NAMALWA (cell line): ENCODE data around the gene BIK.
"Not testable (repeated sequence)": the region's sequence is repeated elsewhere in the genome, so short reads cannot be mapped to it uniquely, and the experiment has no call there.

Experiments
- DNase-seq: peaks from one replicate; pipeline ENCODE4 v3.0.0-alpha.2; 2015; ENCODE audit warnings: low spot score

BIK gene

DNA sequence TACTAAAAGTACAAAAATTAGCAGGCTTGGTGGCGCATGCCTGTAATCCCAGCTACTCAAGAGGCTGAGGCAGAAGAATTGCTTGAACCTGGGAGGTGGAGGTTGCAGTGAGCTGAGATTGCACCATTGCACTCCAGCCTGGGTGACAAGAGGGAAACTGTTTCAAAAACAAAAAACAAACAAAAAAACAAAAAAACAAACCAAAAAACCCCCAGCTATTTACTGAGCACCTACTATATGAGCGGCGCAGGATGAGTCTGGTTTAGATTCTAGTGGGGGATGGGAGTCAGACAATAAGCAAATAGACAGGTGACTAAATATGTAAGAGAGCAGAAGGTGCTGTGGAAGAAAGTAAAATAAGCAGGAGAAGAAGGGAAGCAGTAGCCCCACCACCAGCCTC, 5.6 kb upstream of the BIK start:
- not testable (repeated sequence) for DNase-seq

DNA sequence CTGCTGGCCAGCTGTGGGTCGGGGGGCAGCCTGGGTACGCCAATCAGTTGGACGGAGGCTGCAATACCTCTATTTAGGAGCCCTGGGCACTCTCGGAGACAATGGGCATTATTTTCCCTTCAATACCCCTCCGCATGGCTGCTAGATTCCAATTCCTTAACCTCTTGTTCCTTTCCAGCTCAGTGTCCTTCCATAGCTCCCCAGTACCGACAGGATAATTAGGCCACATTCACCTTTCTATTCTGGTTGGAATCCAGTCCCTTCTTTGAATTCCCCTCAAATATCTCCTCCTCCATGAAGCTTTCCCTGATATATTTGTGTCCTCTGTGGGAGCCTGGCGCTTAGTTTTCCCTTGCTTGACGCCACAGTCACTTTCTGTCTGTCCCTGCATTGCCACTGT, 4.2 kb upstream of the BIK start:
- DNase-seq = no peak

DNA sequence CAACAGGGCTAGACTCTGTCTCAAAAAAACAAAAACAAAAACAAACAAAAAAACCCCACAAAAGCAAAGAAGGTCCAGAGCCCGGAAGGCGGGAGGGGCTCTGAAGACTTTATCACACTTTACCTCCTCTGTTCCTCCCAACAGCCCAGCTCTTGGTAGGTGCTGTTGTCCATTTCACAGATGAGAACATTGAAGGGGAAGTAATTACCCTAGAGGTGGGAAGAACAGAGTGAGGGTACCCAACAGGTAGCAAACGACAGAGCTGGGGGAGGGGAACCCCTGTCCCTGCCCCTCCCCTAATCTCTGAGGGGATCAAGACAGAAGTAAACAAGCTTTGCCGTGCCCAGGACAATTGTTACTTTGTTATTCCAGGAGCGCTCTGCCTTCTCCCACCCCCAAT, 1.0 kb upstream of the BIK start:
- no peak for DNase-seq

DNA sequence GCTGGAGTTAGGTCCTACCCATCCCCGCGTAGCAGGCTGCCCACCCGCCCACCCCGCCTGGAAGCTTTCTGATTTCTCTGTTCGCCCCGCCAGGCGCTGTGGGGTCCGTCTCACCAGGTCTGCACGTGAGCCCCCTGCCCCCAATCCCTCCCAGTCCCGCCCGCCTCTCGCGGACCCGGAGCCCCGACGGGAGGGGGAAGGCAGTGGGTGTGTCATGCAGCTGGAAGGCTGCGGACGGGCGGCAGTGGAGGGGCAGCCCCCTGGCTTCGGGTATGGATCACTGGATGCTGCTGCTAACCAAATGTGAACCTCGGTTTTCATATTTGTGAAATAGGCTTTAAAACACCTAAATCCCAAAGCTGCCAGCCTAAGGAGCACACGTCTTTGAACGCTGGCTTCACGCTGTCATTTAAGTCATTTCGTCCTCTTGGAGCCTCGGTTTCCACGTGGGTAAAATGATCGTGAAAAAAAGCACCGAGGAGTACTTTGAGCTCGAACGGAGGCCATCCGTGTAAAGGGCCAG, 568 bp upstream of the BIK start:
- DNase-seq = no peak

DNA sequence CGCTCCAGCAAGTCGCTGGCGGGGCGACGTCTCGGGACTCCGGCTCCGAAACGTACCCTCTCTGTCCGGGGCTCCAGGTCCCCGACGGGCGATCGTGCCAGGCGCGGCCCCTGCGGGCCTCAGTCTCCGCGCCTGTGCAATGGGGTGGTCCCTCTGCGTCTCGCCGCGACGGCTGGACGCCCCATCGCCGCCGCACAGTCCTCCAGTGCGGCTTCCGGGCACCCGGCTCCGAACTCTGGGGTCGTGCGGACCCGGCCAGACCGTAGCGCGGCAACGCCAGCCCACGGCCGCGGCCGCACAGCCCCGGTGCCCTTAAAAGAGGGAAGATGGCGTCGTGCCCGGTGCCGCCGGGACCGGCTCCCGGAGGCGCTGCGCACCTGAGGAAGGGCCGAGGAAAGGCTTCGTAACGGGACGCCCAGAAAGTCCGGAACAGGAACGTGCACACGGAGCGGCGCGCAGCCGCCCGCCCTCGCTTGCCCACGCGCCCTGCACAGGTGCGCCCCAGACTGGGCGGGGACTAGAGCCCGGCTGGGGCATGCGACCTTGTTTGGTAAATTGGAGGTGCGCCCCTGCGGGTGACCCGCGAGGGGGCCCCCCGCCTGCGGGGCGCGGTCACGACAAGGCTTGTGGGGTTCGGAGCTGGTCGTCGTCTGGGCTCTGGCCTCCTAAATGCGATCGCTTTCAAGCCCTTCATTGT, 525 bp downstream of the BIK start:
- peak; percentile 80 for DNase-seq

DNA sequence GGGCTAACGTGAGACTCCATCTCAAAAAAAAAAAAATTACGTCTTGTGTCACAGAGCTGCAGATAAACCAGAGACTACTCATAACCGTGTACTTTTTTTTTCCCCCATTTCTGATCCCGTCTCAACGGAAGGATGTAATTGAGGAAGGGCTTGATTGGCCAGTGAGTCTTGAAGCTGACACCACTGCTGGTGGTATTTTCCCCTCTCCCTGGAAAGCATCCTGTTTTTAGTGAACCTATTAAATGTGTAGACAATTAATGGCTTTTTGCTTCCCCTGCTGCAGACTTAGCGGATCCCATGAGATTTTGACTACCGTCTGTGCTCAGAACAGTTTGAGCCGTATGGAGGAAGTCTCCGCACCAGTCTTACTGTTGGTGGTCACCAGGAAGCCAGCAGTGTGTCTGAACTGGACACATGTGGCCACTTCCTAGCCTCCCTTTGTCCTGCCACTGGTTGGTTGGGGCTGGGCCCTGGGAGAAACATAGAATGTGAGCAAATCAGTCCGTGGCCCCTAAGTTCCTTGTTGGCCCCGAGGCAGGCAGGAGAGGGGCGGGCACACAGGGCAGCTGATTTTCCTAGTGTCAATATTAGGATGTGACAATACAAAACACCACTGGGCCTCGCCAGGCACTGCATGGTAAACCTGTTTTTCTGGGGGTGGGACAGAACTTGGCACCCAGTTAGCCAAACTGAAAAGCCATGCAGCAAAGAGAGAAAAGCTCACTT, 3.1 kb downstream of the BIK start:
- DNase-seq = no peak

DNA sequence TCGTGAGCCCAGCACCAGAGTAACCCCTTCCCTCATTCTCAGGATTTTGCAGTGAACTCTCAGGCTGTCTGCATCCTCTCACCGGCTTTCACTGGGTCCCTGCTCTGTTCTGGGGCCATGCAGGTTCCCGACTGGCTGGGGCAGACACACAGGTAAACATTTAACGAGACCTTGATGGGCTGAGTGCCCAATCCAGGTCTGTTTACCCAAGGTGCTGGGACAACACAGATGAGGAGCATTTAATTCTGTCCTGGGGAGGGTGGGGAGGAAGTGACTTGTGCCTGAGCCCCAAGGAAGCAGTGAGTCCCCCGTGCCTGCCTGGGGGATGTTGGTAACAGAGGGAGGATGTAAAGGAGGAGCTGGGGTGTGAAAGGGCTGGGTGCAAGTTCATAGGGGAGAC, 4.4 kb downstream of the BIK start:
- DNase-seq = no peak

DNA sequence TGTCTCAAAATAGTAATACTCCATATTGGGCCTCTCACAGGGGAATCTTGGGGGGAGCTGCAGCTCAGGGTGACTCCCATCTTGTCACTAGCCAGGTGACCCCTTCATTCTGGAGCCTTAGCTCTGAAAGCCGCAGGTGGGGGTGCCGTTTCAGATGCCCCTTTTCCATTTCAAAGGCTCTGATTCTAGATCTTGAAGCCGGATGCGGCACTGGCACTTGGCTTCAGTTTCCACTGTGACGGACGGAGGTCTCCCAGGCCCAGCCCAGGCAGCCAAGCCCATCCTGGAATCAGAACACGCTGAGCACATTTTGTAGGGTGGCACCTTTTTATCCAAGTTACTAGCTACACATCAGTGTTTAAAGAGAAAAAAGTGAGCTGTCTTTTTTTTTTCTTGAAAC, 6.4 kb downstream of the BIK start:
- DNase-seq = no peak

DNA sequence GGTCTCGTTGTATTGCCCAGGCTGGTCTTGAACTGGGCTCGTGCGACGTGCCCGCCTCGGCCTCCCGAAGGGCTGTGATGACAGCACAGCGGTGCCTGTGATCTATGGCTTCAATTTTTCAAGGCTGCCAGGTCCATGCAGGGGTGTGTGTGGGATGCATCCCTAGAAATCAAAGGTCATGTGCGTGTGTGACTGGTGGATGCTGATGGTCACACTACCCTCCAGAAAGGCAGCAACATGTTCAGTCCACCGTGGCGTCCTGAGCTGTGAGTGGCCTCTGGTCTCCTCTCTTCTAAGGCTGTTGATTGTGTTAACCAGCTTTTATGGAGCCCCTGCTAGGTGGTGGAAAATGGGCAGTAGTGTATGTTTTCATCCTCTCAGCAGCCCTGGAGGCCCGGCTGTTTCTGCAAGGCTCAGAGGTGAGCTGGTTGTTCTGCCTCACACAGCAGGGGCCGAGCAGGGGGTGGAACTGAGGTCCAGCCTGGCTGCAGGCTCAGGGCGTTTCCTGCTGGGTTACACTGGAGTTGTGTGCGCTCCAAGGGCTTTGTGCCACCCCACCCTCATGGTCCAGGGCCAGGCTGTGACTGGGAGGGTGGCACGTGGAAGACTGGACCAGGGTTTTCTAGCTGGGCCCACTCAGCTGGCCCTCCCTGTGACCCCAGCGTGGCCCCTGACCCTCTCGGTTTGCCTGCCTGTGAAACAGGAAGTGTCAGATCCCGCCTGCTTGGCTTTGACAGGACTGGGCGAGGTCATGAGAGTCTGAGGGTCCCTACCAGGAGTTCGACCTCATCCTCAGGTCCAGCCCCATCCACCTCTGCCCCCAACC, 7.7 kb downstream of the BIK start:
- no peak for DNase-seq

DNA sequence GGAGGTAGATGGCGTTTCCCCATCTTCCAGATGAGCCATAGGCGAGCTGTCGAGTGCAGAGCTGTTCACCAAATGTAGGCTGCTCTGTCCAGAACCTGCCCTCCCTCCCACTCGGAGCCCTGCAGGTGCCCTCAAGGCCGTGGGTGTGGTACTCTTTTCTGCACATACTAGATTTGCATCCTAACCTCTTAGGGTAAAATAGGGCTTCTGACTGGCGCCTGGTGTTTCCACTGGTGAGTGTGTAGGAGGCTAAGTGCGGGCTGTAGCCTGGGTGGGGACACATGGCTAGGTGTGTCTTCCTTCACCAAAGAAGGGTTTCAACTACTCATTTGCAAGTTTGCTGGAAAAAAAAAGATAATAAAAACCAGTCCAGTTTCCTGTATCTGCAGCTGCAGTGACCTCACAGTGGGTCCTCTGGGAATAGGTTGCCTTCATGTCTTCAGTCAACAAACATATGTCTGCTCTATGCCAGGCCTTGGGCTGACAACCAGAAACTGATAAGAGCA, 8.5 kb downstream of the BIK start:
- peak; percentile 94 for DNase-seq

DNA sequence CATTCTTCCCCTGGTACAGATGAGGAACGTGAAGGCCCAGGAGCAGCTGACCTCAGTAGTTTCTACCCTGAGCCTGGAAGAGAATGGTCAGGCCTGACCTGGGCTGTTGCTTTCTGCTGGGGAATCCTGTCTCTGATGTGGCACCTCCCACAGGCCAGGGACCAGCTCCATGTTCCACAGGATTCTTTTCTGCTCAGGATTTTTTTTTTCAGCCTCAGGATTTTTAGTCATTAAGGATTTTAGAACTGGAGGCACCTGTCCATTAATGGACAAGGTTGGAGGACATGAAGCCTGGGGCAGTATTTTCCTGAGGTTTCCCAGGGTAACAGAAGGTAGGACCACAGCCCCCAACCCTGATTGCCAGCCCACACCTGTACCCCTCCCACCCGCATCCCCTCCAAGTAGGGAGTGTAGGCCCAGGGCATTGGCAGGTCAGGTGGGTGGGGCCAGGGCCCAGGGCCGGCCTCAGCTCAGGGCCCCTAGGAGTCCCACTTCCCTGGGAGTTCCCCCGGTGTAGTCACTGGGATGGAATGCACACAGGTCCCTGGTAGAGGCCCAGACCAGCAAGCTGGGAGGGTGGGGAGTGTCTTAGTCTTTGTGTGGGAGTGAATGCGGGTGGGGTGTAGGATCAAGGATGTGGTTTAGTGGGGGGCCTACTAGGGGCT, 16.1 kb downstream of the BIK start:
- DNase-seq = no peak

DNA sequence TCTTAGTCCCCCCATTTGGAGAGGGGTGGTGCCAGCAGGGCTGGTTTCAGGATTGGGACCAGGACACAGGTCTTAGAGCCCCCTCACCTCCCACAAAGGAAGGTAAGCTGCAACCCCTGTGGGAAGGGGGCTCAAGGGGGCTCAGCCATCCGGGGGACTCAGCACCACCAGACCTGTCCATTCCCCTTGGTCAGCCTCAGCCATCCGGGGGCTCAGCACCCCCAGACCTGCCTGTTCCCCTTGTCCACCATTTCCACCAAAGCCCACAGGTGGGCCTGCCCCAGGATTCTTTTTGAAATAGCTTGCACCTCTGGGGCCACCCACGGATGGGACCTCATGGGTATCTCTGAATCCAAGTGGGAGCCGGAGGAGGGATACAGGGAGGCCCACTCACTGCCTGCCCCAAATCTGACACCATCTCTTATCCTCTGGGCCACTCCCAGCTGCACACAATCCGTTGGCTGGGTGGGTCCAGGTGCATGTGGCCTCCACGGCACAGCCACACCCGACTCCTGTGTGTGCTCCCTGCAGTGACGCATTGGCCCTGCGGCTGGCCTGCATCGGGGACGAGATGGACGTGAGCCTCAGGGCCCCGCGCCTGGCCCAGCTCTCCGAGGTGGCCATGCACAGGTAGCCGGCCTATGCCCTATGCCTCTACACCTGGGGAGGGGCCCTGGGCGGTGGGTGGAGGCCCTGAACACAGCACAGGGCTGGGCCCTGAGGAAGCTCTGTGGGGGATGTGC, 16.8 kb downstream of the BIK start:
- peak; percentile 60 for DNase-seq

DNA sequence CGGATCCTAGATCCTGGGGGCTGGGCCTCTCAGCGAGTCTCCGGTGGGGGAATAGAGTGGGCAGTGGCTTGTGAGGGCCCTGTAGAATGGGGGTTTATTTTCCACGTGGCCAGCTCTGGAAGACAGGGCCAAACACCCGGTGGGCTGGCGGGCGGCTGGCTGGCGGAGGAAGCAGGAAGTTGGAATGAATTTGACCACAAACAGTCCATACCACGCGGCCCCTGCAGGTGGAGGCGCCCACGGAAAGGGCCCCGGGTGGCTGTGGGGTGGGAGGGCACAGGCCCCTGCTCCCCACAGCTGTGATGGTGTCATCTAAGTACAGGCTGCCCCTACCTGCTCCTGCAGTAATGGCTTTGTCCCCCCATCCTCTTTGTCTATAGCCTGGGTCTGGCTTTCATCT, 17.6 kb downstream of the BIK start:
- peak; percentile 65 for DNase-seq

DNA sequence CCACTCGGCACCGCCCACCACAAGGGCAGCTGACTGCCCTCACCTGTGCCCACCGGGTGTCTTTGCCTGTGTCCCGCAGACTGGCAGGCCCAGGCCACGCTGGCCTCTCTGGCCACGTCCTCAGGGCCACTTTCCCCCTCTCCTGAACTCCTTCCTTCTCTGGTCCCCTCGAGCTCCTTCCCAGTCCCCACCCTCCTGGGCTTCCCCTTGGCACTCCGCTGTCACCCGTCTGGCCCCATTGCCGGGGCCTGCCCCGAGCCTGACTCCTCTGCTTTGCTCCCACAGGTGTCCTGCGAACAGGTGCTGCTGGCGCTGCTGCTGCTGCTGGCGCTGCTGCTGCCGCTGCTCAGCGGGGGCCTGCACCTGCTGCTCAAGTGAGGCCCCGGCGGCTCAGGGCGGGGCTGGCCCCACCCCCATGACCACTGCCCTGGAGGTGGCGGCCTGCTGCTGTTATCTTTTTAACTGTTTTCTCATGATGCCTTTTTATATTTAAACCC, 18.4 kb downstream of the BIK start:
- peak; percentile 86 for DNase-seq

DNA sequence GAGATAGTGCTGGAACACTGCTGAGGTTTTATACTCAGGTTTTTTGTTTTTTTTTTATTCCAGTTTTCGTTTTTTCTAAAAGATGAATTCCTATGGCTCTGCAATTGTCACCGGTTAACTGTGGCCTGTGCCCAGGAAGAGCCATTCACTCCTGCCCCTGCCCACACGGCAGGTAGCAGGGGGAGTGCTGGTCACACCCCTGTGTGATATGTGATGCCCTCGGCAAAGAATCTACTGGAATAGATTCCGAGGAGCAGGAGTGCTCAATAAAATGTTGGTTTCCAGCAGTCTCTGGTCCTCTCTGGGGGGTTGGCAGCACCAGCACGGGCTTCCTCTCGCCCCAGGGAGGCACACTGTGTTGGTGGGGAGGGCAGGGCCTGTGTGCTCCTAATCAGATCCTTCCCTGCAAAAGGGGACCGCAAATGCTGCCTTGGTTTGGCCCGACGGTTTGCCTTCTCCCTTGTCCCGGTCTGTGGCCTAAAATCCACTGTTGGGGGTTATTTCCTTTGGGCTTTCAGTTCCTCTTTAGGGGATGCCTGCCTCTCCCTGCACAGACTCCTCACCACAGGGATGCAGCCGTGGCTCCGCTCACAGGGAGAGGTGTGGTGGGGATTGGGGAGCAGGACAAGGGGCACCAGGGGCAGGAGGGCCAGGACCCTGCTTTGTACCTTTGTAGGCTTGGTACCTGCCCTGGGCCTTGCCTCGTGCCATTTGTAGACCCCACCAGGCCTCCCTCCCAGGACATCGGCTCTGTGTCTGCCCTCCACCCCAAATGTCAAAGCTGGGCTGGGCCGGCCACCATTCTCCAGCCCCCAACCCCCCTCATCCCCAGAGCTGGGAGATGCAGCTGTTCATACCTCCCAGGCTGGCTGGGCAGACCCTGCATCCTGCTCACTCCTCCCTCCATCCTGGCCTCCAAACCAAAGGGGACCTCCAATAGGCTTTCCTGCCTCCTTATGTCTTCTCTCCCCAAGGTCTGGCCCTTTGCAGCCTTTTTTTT, 19.2 kb downstream of the BIK start:
- DNase-seq = no peak

DNA sequence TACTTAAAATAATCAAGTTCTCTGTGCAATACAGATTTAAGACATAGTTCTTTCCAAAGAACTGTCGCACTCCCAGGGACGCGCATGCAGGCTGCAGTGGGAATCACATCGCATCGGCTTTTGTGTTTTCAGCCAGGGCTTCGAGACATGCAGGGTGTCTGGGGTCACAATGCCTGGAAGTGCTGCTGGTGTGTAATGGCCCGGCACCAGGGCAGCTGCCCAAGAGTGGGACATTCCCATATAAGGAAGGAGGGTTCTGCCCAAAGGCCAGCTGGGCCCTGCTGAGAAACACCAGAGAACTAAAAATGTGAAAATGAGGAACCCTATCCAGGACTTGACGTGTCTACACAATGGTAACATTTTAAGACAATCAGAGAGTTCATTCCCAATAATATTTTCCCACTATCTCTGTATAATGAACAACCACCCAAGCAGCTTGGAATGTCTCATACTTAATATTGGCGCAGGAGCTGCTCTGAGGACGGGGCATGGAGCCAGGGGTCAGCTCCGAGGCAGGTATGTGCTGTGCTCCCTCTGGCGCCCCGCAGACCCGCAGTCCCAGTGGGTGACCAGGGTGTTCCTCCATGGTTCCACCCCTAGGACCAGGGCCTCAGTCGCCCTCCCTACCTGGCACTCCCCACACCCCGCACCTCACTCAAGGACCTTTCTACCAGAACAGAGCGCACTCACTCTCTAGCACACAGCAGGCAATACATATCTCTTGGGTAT, 21.4 kb downstream of the BIK start:
- DNase-seq = no peak

DNA sequence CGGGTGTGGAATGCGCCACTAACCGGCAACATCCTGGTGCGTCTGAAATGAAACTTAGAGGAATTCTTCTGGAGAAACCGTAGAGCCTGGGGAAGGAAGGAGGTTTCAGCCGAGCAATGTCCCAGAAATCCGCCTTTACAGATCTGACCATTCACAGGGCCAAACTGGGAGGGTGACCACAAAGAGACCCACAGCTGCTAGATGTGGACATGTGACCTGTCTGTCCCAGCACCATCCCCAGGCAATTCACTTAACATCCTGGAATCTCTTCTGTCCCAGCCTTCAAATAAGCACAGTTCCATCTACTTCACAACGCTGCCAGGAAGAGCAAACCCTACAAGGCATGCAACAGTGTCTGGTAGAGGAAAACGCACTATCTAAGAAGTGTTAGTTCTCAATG, 22.9 kb downstream of the BIK start:
- no peak for DNase-seq

DNA sequence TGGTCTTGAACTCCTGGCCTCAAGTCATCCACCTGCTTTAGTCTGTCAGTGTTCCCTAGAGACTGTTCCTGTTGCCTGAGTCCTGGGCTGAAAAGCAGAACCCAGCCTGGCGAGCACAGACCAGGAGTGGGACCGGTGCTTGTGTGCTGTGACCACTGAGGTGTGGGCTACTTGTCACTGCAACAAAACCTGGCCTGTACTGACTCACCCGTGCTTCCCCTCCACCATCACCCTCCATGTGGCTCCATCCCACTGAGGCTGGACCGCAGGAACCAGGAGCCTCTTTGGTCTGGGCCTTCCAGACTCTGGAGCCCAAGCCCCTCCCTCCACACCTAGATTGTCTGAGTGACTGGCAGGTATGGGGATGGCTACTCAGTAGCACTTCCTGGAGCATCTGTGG, 24.0 kb downstream of the BIK start:
- DNase-seq = no peak

DNA sequence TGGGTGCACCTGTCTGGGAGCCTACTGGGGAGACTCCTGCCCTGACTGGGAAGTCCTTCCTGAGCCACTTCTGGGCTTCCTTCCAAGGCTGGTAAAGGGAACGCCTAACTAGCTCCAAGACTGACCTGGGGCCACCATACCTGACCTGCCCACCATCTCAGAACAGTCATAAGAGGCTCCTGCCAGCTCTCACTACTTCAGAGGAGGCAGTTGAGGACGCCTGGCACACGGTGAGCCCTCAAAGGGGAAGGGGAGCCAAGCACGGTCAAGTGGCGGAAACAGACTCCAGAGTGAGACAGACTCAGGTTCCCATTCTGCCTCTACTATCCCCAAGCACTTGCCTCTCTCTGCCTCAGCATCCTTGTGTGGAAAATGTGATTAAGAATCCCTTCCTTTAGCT, 25.0 kb downstream of the BIK start:
- DNase-seq = no peak
